ENCODE data around the gene TTC22.

Gene TTC22

GRCh38 chr1:54750596-54750995, 50.5 kb downstream of the TTC22 start:
- H3K4me1 Mint-ChIP-seq, result no peaks in the 10 kb centered on the region
- no peaks in the 10 kb centered on the region for H3K9me3 Mint-ChIP-seq
- H3K27ac Mint-ChIP-seq, result no peak overlapping the region
- no peak for DNase-seq (ENCODE audit: low spot score in 2 of 2)
- H3K27me3 Mint-ChIP-seq, result peaks cover 3% of the 10 kb centered on the region
- H3K4me3 Mint-ChIP-seq, result no peak overlapping the region
- H3K36me3 Mint-ChIP-seq, result no peaks in the 10 kb centered on the region
- ATAC-seq (ENCODE audit: low read depth), result no peak

GRCh38 chr1:54748094-54748835, 52.9 kb downstream of the TTC22 start:
- no peak overlapping the region for H3K27ac Mint-ChIP-seq
- ATAC-seq (ENCODE audit: low read depth) (no peak), DNase-seq (ENCODE audit: low spot score in 2 of 2) (no peak)
- peaks cover 2% of the 10 kb centered on the region for H3K36me3 Mint-ChIP-seq
- no peaks in the 10 kb centered on the region for H3K4me1 Mint-ChIP-seq
- H3K27me3 Mint-ChIP-seq, result peaks cover 3% of the 10 kb centered on the region
- no peak overlapping the region for H3K4me3 Mint-ChIP-seq
- H3K9me3 Mint-ChIP-seq, result no peaks in the 10 kb centered on the region

- no peak for DNase-seq (ENCODE audit: low spot score in 2 of 2)
- no peak for ATAC-seq (ENCODE audit: low read depth)
- H3K4me3 Mint-ChIP-seq, result no peak overlapping the region
- no peak overlapping the region for H3K27ac Mint-ChIP-seq
- H3K36me3 Mint-ChIP-seq, result peaks cover 10% of the 10 kb centered on the region
- H3K27me3 Mint-ChIP-seq, result peaks cover 3% of the 10 kb centered on the region
- H3K4me1 Mint-ChIP-seq, result no peaks in the 10 kb centered on the region
- no peaks in the 10 kb centered on the region for H3K9me3 Mint-ChIP-seq
These were observed 55.3 kb downstream of the TTC22 start for GRCh38 chr1:54745864-54746263.

- ATAC-seq (ENCODE audit: low read depth) (no peak), DNase-seq (ENCODE audit: low spot score in 2 of 2) (no peak)
- Mint-ChIP-seq H3K4me3 (no peak overlapping the region), H3K27me3 (peaks cover 3% of the 10 kb centered on the region), H3K36me3 (peaks cover 10% of the 10 kb centered on the region), H3K27ac (no peak overlapping the region), H3K9me3 (no peaks in the 10 kb centered on the region), H3K4me1 (no peaks in the 10 kb centered on the region)
These were observed 55.8 kb downstream of the TTC22 start for GRCh38 chr1:54745274-54745673.

GRCh38 chr1:54744696-54745095, 56.4 kb downstream of the TTC22 start:
- H3K9me3 Mint-ChIP-seq, result no peaks in the 10 kb centered on the region

GRCh38 chr1:54743416-54744226, 57.5 kb downstream of the TTC22 start:
- no peak overlapping the region for H3K4me3 Mint-ChIP-seq

More at GRCh38 chr1:54744696-54745095, 56.4 kb downstream of the TTC22 start:
- Mint-ChIP-seq H3K4me3 (no peak overlapping the region), H3K27ac (no peak overlapping the region), H3K4me1 (no peaks in the 10 kb centered on the region), H3K27me3 (peaks cover 3% of the 10 kb centered on the region), H3K36me3 (peaks cover 14% of the 10 kb centered on the region)
- DNase-seq (ENCODE audit: low spot score in 2 of 2) (no peak), ATAC-seq (ENCODE audit: low read depth) (no peak)

GRCh38 chr1:54742282-54742681, 58.8 kb downstream of the TTC22 start:
- H3K27ac Mint-ChIP-seq, result no peak overlapping the region
- DNase-seq (ENCODE audit: low spot score in 2 of 2) (no peak), ATAC-seq (ENCODE audit: low read depth) (no peak)
- H3K36me3 Mint-ChIP-seq, result peaks cover 27% of the 10 kb centered on the region
- H3K4me3 Mint-ChIP-seq, result no peak overlapping the region
- H3K9me3 Mint-ChIP-seq, result no peaks in the 10 kb centered on the region
- H3K27me3 Mint-ChIP-seq, result no peaks in the 10 kb centered on the region
- no peaks in the 10 kb centered on the region for H3K4me1 Mint-ChIP-seq

More at GRCh38 chr1:54743416-54744226, 57.5 kb downstream of the TTC22 start:
- Mint-ChIP-seq H3K9me3 (no peaks in the 10 kb centered on the region), H3K27me3 (peaks cover 3% of the 10 kb centered on the region), H3K27ac (no peak overlapping the region), H3K4me1 (no peaks in the 10 kb centered on the region), H3K36me3 (peaks cover 19% of the 10 kb centered on the region)
- ATAC-seq (ENCODE audit: low read depth), result no peak
- DNase-seq (ENCODE audit: low spot score in 2 of 2), result no peak

GRCh38 chr1:54741531-54741930, 59.6 kb downstream of the TTC22 start:
- Mint-ChIP-seq H3K27ac (no peak overlapping the region), H3K4me1 (no peaks in the 10 kb centered on the region), H3K9me3 (no peaks in the 10 kb centered on the region), H3K4me3 (no peak overlapping the region), H3K27me3 (no peaks in the 10 kb centered on the region), H3K36me3 (peaks cover 33% of the 10 kb centered on the region)
- DNase-seq (ENCODE audit: low spot score in 2 of 2) (no peak), ATAC-seq (ENCODE audit: low read depth) (no peak)

- Mint-ChIP-seq H3K36me3 (peaks cover 39% of the 10 kb centered on the region), H3K27me3 (no peaks in the 10 kb centered on the region), H3K9me3 (no peaks in the 10 kb centered on the region), H3K27ac (no peak overlapping the region), H3K4me1 (no peaks in the 10 kb centered on the region), H3K4me3 (no peak overlapping the region)
- ATAC-seq (ENCODE audit: low read depth), result no peak
- no peak for DNase-seq (ENCODE audit: low spot score in 2 of 2)
These were observed 62.9 kb downstream of the TTC22 start for GRCh38 chr1:54738244-54738643.

- peaks cover 36% of the 10 kb centered on the region for H3K36me3 Mint-ChIP-seq
- no peaks in the 10 kb centered on the region for H3K27me3 Mint-ChIP-seq
- DNase-seq (ENCODE audit: low spot score in 2 of 2), result no peak
- ATAC-seq (ENCODE audit: low read depth), result no peak
- no peak overlapping the region for H3K4me3 Mint-ChIP-seq
- no peaks in the 10 kb centered on the region for H3K4me1 Mint-ChIP-seq
- no peaks in the 10 kb centered on the region for H3K9me3 Mint-ChIP-seq
- H3K27ac Mint-ChIP-seq, result no peak overlapping the region
These were observed 64.4 kb downstream of the TTC22 start for GRCh38 chr1:54736685-54737084.
